ENCODE results near the gene CCPG1.

CCPG1 gene

GRCh38 chr15:55337160-55337559 is 71.0 kb downstream of the CCPG1 start (continued):
- TF ChIP-seq, protein P1, sequence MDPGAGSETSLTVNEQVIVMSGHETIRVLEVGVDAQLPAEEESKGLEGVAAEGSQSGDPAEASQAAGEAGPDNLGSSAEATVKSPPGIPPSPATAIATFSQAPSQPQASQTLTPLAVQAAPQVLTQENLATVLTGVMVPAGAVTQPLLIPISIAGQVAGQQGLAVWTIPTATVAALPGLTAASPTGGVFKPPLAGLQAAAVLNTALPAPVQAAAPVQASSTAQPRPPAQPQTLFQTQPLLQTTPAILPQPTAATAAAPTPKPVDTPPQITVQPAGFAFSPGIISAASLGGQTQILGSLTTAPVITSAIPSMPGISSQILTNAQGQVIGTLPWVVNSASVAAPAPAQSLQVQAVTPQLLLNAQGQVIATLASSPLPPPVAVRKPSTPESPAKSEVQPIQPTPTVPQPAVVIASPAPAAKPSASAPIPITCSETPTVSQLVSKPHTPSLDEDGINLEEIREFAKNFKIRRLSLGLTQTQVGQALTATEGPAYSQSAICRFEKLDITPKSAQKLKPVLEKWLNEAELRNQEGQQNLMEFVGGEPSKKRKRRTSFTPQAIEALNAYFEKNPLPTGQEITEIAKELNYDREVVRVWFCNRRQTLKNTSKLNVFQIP (CRISPR knock-in tag; IDR thresholded peaks at IDR 0.05; ENCODE audit: borderline replicate concordance, low read depth), result no peak
- TF ChIP-seq PPARA (CRISPR knock-in tag; IDR thresholded peaks at IDR 0.05; ENCODE audit: borderline replicate concordance) (no peak), TOX (CRISPR knock-in tag; IDR thresholded peaks at IDR 0.05; ENCODE audit: borderline replicate concordance) (no peak), ARNTL (CRISPR knock-in tag; IDR thresholded peaks at IDR 0.05; ENCODE audit: borderline replicate concordance, low read depth) (no peak)
- TF ChIP-seq, protein P2, sequence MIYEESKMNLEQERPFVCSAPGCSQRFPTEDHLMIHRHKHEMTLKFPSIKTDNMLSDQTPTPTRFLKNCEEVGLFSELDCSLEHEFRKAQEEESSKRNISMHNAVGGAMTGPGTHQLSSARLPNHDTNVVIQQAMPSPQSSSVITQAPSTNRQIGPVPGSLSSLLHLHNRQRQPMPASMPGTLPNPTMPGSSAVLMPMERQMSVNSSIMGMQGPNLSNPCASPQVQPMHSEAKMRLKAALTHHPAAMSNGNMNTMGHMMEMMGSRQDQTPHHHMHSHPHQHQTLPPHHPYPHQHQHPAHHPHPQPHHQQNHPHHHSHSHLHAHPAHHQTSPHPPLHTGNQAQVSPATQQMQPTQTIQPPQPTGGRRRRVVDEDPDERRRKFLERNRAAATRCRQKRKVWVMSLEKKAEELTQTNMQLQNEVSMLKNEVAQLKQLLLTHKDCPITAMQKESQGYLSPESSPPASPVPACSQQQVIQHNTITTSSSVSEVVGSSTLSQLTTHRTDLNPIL (CRISPR knock-in tag; IDR thresholded peaks at IDR 0.05; ENCODE audit: low read depth), result no peak

GRCh38 chr15:55334997-55335396 is 73.2 kb downstream of the CCPG1 start:
- TF ChIP-seq, protein P1 (CRISPR knock-in tag; IDR thresholded peaks at IDR 0.05; ENCODE audit: borderline replicate concordance, low read depth), result no peak
- TF ChIP-seq TOX (CRISPR knock-in tag; IDR thresholded peaks at IDR 0.05; ENCODE audit: borderline replicate concordance) (no peak), ARNTL (CRISPR knock-in tag; IDR thresholded peaks at IDR 0.05; ENCODE audit: borderline replicate concordance, low read depth) (no peak), TCF4 (CRISPR knock-in tag; IDR thresholded peaks at IDR 0.05; ENCODE audit: borderline replicate concordance) (no peak), ZNF565 (CRISPR knock-in tag; conservative IDR thresholded peaks at IDR 0.05; ENCODE audit: low read depth) (no peak), SNAI2 (CRISPR knock-in tag; IDR thresholded peaks at IDR 0.05) (no peak), RARB (CRISPR knock-in tag; IDR thresholded peaks at IDR 0.05) (no peak), ISL1 (CRISPR knock-in tag; IDR thresholded peaks at IDR 0.05) (no peak), ZNF8 (CRISPR knock-in tag; IDR thresholded peaks at IDR 0.05) (no peak), ZC3H10 (CRISPR knock-in tag; IDR thresholded peaks at IDR 0.05) (no peak), TSHZ2 (CRISPR knock-in tag; IDR thresholded peaks at IDR 0.05) (no peak), CSDC2 (CRISPR knock-in tag; IDR thresholded peaks at IDR 0.05) (no peak), BACH2 (CRISPR knock-in tag; IDR thresholded peaks at IDR 0.05; ENCODE audit: borderline replicate concordance) (no peak), GLIS3 (CRISPR knock-in tag; IDR thresholded peaks at IDR 0.05) (no peak)
- TF ChIP-seq, protein P2 (CRISPR knock-in tag; IDR thresholded peaks at IDR 0.05; ENCODE audit: low read depth), result no peak
- ATAC-seq, result no peak

DNA sequence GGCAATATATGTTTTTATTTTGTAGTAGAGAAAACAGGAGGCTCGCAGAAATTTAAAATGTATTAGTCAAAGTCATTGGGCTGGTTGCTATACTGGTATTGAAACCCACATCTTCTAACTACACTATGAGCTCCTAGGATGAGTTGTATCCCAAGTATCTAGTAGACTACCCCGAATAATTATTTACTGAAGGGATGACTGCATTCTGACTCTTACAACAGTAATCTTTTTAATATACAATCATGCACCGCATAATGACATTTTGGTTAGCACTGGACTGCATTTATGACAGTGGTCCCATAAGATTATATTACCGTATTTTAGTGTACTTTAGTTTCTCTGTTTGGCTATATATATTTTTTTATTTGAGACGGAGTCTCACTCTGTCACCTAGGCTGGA is 73.8 kb downstream of the CCPG1 start:
- no peak for ATAC-seq
- TF ChIP-seq OSR1 (CRISPR knock-in tag; IDR thresholded peaks at IDR 0.05), result no peak
- no peak for TF ChIP-seq BACH2 (CRISPR knock-in tag; IDR thresholded peaks at IDR 0.05; ENCODE audit: borderline replicate concordance)
- TF ChIP-seq GLIS3 (CRISPR knock-in tag; IDR thresholded peaks at IDR 0.05), result no peak
- no peak for TF ChIP-seq ZFP30 (CRISPR knock-in tag; IDR thresholded peaks at IDR 0.05)
- no peak for TF ChIP-seq TOX (CRISPR knock-in tag; IDR thresholded peaks at IDR 0.05; ENCODE audit: borderline replicate concordance)
- TF ChIP-seq, protein P1 (CRISPR knock-in tag; IDR thresholded peaks at IDR 0.05; ENCODE audit: borderline replicate concordance, low read depth), result no peak
- TF ChIP-seq ZNF8 (CRISPR knock-in tag; IDR thresholded peaks at IDR 0.05), result no peak
- no peak for TF ChIP-seq ISL1 (CRISPR knock-in tag; IDR thresholded peaks at IDR 0.05)
- TF ChIP-seq, protein P3, sequence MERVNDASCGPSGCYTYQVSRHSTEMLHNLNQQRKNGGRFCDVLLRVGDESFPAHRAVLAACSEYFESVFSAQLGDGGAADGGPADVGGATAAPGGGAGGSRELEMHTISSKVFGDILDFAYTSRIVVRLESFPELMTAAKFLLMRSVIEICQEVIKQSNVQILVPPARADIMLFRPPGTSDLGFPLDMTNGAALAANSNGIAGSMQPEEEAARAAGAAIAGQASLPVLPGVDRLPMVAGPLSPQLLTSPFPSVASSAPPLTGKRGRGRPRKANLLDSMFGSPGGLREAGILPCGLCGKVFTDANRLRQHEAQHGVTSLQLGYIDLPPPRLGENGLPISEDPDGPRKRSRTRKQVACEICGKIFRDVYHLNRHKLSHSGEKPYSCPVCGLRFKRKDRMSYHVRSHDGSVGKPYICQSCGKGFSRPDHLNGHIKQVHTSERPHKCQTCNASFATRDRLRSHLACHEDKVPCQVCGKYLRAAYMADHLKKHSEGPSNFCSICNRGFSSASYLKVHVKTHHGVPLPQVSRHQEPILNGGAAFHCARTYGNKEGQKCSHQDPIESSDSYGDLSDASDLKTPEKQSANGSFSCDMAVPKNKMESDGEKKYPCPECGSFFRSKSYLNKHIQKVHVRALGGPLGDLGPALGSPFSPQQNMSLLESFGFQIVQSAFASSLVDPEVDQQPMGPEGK (CRISPR knock-in tag; IDR thresholded peaks at IDR 0.05; ENCODE audit: borderline replicate concordance), result no peak
- TF ChIP-seq ZFP3 (CRISPR knock-in tag; IDR thresholded peaks at IDR 0.05), result no peak
- no peak for TF ChIP-seq SNAI2 (CRISPR knock-in tag; IDR thresholded peaks at IDR 0.05)
- no peak for TF ChIP-seq ZC3H10 (CRISPR knock-in tag; IDR thresholded peaks at IDR 0.05)
- TF ChIP-seq, protein P2 (CRISPR knock-in tag; IDR thresholded peaks at IDR 0.05; ENCODE audit: low read depth), result no peak
- TF ChIP-seq ZNF70 (CRISPR knock-in tag; IDR thresholded peaks at IDR 0.05), result no peak
- TF ChIP-seq ARNTL (CRISPR knock-in tag; IDR thresholded peaks at IDR 0.05; ENCODE audit: borderline replicate concordance, low read depth), result no peak
- TF ChIP-seq RARB (CRISPR knock-in tag; IDR thresholded peaks at IDR 0.05), result no peak
